MM.1S (cell line): ENCODE results near the gene HRK.

Experiments used
- DNase-seq: peaks from one replicate; pipeline ENCODE4 v3.0.0-alpha.2; 2015
- H2AFZ ChIP-seq: fragments of 300-600 bp; sonication (generic); 2 replicates; pipeline ENCODE4 v1.6.0; 2016; ENCODE audit warnings: antibody characterized with exemption, low read length
- H3F3A ChIP-seq: fragments of 300-600 bp; sonication (generic); 2 replicates; pipeline ENCODE4 v1.6.1; 2016; ENCODE audit warnings: mild to moderate bottlenecking, antibody characterized with exemption, low read length, moderate library complexity, mixed read lengths; ENCODE audit not compliant: insufficient read depth
- H3K27ac ChIP-seq: fragments of 300-600 bp; sonication (generic); 2 replicates; pipeline ENCODE4 v1.5.1; 2016; ENCODE audit warnings: mild to moderate bottlenecking, low read length
- H3K27me3 ChIP-seq: fragments of 300-600 bp; sonication (generic); replicated peaks from 2 replicates; pipeline ENCODE4 v1.6.0; 2016; ENCODE audit warnings: low read length; ENCODE audit not compliant: insufficient read depth
- H3K36me3 ChIP-seq: fragments of 300-600 bp; sonication (generic); replicated peaks from 2 replicates; pipeline ENCODE4 v1.6.1; 2016; ENCODE audit warnings: mild to moderate bottlenecking, low read length, mixed read lengths; ENCODE audit not compliant: insufficient read depth
- H3K4me1 ChIP-seq: fragments of 300-600 bp; sonication (generic); 2 replicates; pipeline ENCODE4 v1.6.1; 2016; ENCODE audit warnings: low read length, mixed read lengths
- H3K4me2 ChIP-seq: fragments of 300-600 bp; sonication (generic); 2 replicates; pipeline ENCODE4 v1.6.0; 2016; ENCODE audit warnings: low read depth, low read length
- H3K4me3 ChIP-seq: fragments of 300-600 bp; sonication (generic); 2 replicates; pipeline ENCODE4 v1.5.1; 2016; ENCODE audit warnings: low read length, mixed read lengths
- H3K79me2 ChIP-seq: fragments of 300-600 bp; sonication (generic); 2 replicates; pipeline ENCODE4 v1.6.1; 2016; ENCODE audit warnings: mixed run types, low read length, mixed read lengths
- H3K9ac ChIP-seq: fragments of 300-600 bp; sonication (generic); 2 replicates; pipeline ENCODE4 v1.6.1; 2016; ENCODE audit warnings: low read length, mixed read lengths
- H3K9me2 ChIP-seq: fragments of 300-600 bp; sonication (generic); replicated peaks from 2 replicates; pipeline ENCODE4 v1.6.1; 2016; ENCODE audit warnings: mild to moderate bottlenecking, low read length, mixed read lengths; ENCODE audit not compliant: insufficient read depth
- H3K9me3 ChIP-seq: fragments of 300-600 bp; sonication (generic); replicated peaks from 2 replicates; pipeline ENCODE4 v1.6.1; 2016; ENCODE audit warnings: mild to moderate bottlenecking, low read length, mixed read lengths; ENCODE audit not compliant: insufficient read depth
- H4K20me1 ChIP-seq: fragments of 300-600 bp; sonication (generic); 2 replicates; pipeline ENCODE4 v1.6.1; 2016; ENCODE audit warnings: mild to moderate bottlenecking, low read length, moderate library complexity, mixed read lengths; ENCODE audit not compliant: insufficient read depth
- CTCF ChIP-seq: fragments of 300-600 bp; sonication (generic); IDR thresholded peaks from 2 replicates; pipeline ENCODE4 v1.5.1; 2016; ENCODE audit warnings: antibody characterized with exemption, low read length, mixed read lengths
- EZH2 ChIP-seq: fragments of 300-600 bp; sonication (generic); optimal IDR thresholded peaks from 2 replicates; pipeline ENCODE3; 2017; ENCODE audit warnings: low read depth, mild to moderate bottlenecking, antibody characterized with exemption, low read length, mixed read lengths
- EZH2phosphoT487 ChIP-seq: fragments of 300-600 bp; sonication (generic); IDR thresholded peaks from 2 replicates; pipeline ENCODE4 v1.6.1; 2018; ENCODE audit warnings: antibody characterized with exemption, low read length

Gene HRK

DNA sequence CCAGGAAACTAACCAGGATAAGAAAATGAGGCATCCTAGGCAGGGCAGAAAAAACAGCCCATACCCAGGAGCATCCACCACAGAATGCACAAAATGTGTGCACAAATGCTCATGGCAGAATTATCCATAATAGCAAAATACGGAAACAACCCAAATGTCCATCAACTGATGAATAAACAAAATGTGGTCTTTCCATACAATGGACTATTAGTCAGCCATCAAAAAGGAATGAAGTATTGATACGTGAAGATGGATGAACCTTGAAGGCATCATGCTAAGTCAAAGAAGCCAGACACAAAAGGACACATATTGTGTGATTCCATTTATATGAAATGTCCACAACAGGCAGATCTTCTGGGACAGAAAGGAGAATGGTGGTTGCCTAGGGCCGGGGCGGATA is 19.1 kb downstream of the HRK start:
- Histone ChIP-seq H3K9ac (no peak overlapping the region), H3K27me3 (no peaks in the 10 kb centered on the region), H3K9me2 (no peaks in the 10 kb centered on the region), H3K9me3 (no peaks in the 10 kb centered on the region), H3K4me2 (no peak overlapping the region), H2AFZ (no peak overlapping the region), H3K4me3 (no peak overlapping the region), H3K36me3 (no peaks in the 10 kb centered on the region), H3K4me1 (peaks cover 9% of the 10 kb centered on the region), H4K20me1 (no peaks in the 10 kb centered on the region), H3K79me2 (no peaks in the 10 kb centered on the region), H3F3A (no peaks in the 10 kb centered on the region), H3K27ac (no peak overlapping the region)
- TF ChIP-seq EZH2phosphoT487, result no peak
- DNase-seq, result no peak

- no peaks in the 10 kb centered on the region for H3K9me2 ChIP-seq
- H3K9ac ChIP-seq, result no peak overlapping the region
- no peak overlapping the region for H3K27ac ChIP-seq
- H3K79me2 ChIP-seq, result no peaks in the 10 kb centered on the region
- H3K4me1 ChIP-seq, result peaks cover 9% of the 10 kb centered on the region
- H3K4me3 ChIP-seq, result no peak overlapping the region
- no peak overlapping the region for H2AFZ ChIP-seq
- H3K9me3 ChIP-seq, result no peaks in the 10 kb centered on the region
- no peak for TF ChIP-seq EZH2phosphoT487
- no peaks in the 10 kb centered on the region for H3K36me3 ChIP-seq
- H4K20me1 ChIP-seq, result no peaks in the 10 kb centered on the region
- H3K27me3 ChIP-seq, result no peaks in the 10 kb centered on the region
- no peaks in the 10 kb centered on the region for H3F3A ChIP-seq
- peak; percentile 45 for DNase-seq
- H3K4me2 ChIP-seq, result peak overlapping the region; percentile 50; the same call in 1 of the 2 replicates
These were observed 19.9 kb downstream of the HRK start for GRCh38 chr12:116861320-116861719.

GRCh38 chr12:116860263-116860662 is 21.0 kb downstream of the HRK start:
- 0 out of 2 replicates have a peak overlapping the region, but pooled peaks have one; percentile 23 for H2AFZ ChIP-seq
- no peaks in the 10 kb centered on the region for H3K79me2 ChIP-seq
- TF ChIP-seq CTCF (no peak), EZH2 (no peak), EZH2phosphoT487 (no peak)
- no peak overlapping the region for H3K27ac ChIP-seq
- H4K20me1 ChIP-seq, result no peaks in the 10 kb centered on the region
- no peaks in the 10 kb centered on the region for H3K36me3 ChIP-seq
- H3K27me3 ChIP-seq, result no peaks in the 10 kb centered on the region
- no peak for DNase-seq
- H3F3A ChIP-seq, result no peaks in the 10 kb centered on the region
- no peak overlapping the region for H3K9ac ChIP-seq
- no peaks in the 10 kb centered on the region for H3K9me2 ChIP-seq
- H3K4me2 ChIP-seq, result peak overlapping the region; percentile 59
- H3K4me3 ChIP-seq, result no peak overlapping the region; the same call in 1 of the 2 replicates
- no peaks in the 10 kb centered on the region for H3K9me3 ChIP-seq
- H3K4me1 ChIP-seq, result peaks cover 9% of the 10 kb centered on the region

DNA sequence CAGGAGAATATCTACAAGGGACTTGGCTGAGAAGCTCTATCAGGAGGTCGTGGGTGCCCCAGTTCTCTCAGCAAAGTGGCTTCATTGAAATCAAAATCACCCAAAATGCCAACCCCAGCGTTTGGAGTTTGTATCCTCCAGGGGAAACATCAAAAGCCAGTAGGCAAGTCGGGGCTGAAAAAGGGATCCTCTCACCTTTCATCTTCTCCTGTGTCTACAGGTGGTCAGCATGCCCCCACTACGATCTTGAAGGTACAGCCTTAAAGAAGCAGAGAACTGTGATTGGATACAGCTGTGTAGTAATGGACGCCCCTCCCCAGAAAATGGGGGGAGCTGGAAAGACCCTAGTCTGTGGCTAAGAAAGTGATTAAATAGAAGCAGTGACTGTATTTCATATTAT is 22.2 kb downstream of the HRK start:
- H3F3A ChIP-seq, result no peaks in the 10 kb centered on the region
- no peak overlapping the region for H3K27ac ChIP-seq
- no peak for DNase-seq
- no peak overlapping the region for H3K4me3 ChIP-seq
- no peak for TF ChIP-seq EZH2phosphoT487
- TF ChIP-seq CTCF, result no peak
- no peak for TF ChIP-seq EZH2
- H3K4me2 ChIP-seq, result no peak overlapping the region
- H3K9me3 ChIP-seq, result no peaks in the 10 kb centered on the region
- no peak overlapping the region for H3K9ac ChIP-seq
- no peaks in the 10 kb centered on the region for H4K20me1 ChIP-seq
- peaks cover 9% of the 10 kb centered on the region for H3K4me1 ChIP-seq
- no peak overlapping the region for H2AFZ ChIP-seq
- H3K9me2 ChIP-seq, result no peaks in the 10 kb centered on the region
- H3K27me3 ChIP-seq, result no peaks in the 10 kb centered on the region
- H3K36me3 ChIP-seq, result no peaks in the 10 kb centered on the region
- H3K79me2 ChIP-seq, result no peaks in the 10 kb centered on the region
